Measurements from ENCODE around the gene JAG1. TPM values are rescaled to one million over a fixed set of nuclear protein-coding genes. Genes with fewer than 3 reads are reported as not detected.
A peak's percentile ranks its signal among the peaks of the same experiment; 100 is the strongest.

Gene JAG1
- polyA plus RNA-seq, 2 of the 4 experiments (the other 2 are of a cell fraction) = 80.9 to 90.0 TPM

GRCh38 chr20:10637031-10637559 is 36.7 kb downstream of the JAG1 start:
- DNase-seq (ENCODE audit: low read depth in 1 of 2, low spot score in 1 of 2) (no peak), ATAC-seq (peak in 1 of 2 experiments; percentile 2; a peak in 1 of 6 replicates), FAIRE-seq (no peak)
- 71% methylated on average over 10 of the region's 10 CpGs for WGBS (ENCODE audit: missing lambda C conversion rate)
- Histone ChIP-seq H3K4me3 (no peak overlapping the region), H3K4me2 (peak overlapping the region; percentile 5; the same call in 1 of the 3 replicates), H3K4me1 (peaks cover 52% of the 10 kb centered on the region), H3K9me3 (no peaks in the 10 kb centered on the region), H3K27ac (peak overlapping the region in 1 of 2 experiments; percentile 18; a peak in 3 of 6 replicates)
- ChIA-PET CTCF (interaction anchor here (0.6 to 4.5 kb wide), 19 partner anchors 9 to 1020 kb away, joined by 3 to 19 read pairs (median 4); partner anchors contain the start of gene JAG1), POLR2A (interaction anchor here (0.9 to 1.9 kb wide), 4 partner anchors 9 to 204 kb away, joined by 3 to 7 read pairs (median 4); no protein-coding TSS in a partner anchor)
- TF ChIP-seq, protein P1, sequence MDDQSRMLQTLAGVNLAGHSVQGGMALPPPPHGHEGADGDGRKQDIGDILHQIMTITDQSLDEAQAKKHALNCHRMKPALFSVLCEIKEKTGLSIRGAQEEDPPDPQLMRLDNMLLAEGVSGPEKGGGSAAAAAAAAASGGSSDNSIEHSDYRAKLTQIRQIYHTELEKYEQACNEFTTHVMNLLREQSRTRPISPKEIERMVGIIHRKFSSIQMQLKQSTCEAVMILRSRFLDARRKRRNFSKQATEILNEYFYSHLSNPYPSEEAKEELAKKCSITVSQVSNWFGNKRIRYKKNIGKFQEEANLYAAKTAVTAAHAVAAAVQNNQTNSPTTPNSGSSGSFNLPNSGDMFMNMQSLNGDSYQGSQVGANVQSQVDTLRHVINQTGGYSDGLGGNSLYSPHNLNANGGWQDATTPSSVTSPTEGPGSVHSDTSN (IDR thresholded peaks at IDR 0.05) = 0 out of 2 replicates have a peak, but pooled peaks have one; percentile 18
- TF ChIP-seq CHD2 (IDR thresholded peaks at IDR 0.05; ENCODE audit: low read length, partially characterized antibody) = no peak

- Histone ChIP-seq H3K4me1 (peaks cover 52% of the 10 kb centered on the region), H3K4me2 (0 out of 3 replicates have a peak overlapping the region, but pooled peaks have one; percentile 5), H3K4me3 (no peak overlapping the region), H3K9me3 (no peaks in the 10 kb centered on the region), H3K27ac (peak overlapping the region in 1 of 2 experiments; percentile 18; a peak in 3 of 6 replicates)
- 97% methylated on average over 5 of the region's 5 CpGs for WGBS (ENCODE audit: missing lambda C conversion rate)
- ChIA-PET POLR2A (interaction anchor here (0.9 to 1.9 kb wide), 4 partner anchors 9 to 203 kb away, joined by 3 to 7 read pairs (median 4); no protein-coding TSS in a partner anchor), CTCF (interaction anchor here (0.6 to 4.5 kb wide), 17 partner anchors 8 to 1019 kb away, joined by 3 to 19 read pairs (median 4); no protein-coding TSS in a partner anchor)
- TF ChIP-seq ZNF302 (CRISPR knock-in tag; IDR thresholded peaks at IDR 0.05) = no peak
- TF ChIP-seq EHMT2 (IDR thresholded peaks at IDR 0.05; ENCODE audit: low read depth) = no peak
- no peak for TF ChIP-seq ESRRA (IDR thresholded peaks at IDR 0.05; ENCODE audit: borderline replicate concordance, low read length)
- no peak for TF ChIP-seq ELK1 (IDR thresholded peaks at IDR 0.05; ENCODE audit: low read depth, low read length)
- peak in 1 of 2 experiments; percentile 22; a peak in 1 of 5 replicates for TF ChIP-seq RAD21 (conservative IDR thresholded peaks at IDR 0.05 in 1 of 2, IDR thresholded peaks at IDR 0.05 in 1 of 2)
- no peak for TF ChIP-seq NR3C1 (IDR thresholded peaks at IDR 0.05)
- no peak for TF ChIP-seq ATOH8 (CRISPR knock-in tag; IDR thresholded peaks at IDR 0.05; ENCODE audit: low read depth)
- no peak for TF ChIP-seq KDM5A (IDR thresholded peaks at IDR 0.05)
- TF ChIP-seq SMC3 (IDR thresholded peaks at IDR 0.05) = 0 out of 3 replicates have a peak, but pooled peaks have one; percentile 21
- no peak for TF ChIP-seq CBX8 (IDR thresholded peaks at IDR 0.05)
- TF ChIP-seq JUN (IDR thresholded peaks at IDR 0.05) = peak in 1 of 2 experiments; percentile 29; a peak in 1 of 5 replicates
- 0 out of 2 replicates have a peak, but pooled peaks have one; percentile 43 for TF ChIP-seq TP53 (CRISPR knock-in tag; IDR thresholded peaks at IDR 0.05)
- TF ChIP-seq, protein P1 (IDR thresholded peaks at IDR 0.05) = no peak
- TF ChIP-seq MAFK (IDR thresholded peaks at IDR 0.05; ENCODE audit: partially characterized antibody) = no peak
- no peak for TF ChIP-seq CBX2 (IDR thresholded peaks at IDR 0.05; ENCODE audit: borderline replicate concordance, low read depth)
- no peak for TF ChIP-seq KDM1A (IDR thresholded peaks at IDR 0.05; ENCODE audit: low read depth)
- no peak for FAIRE-seq
- ATAC-seq = peak; percentile 4 to 7; a peak in 2 of 6 replicates
- DNase-seq (ENCODE audit: low read depth in 1 of 2, low spot score in 1 of 2) = no peak
Observed at GRCh38 chr20:10636326-10636818, 37.4 kb downstream of the JAG1 start.
